GM18909 (cell line): Measurements from ENCODE around the gene NHP2.

Experiments
- ATAC-seq: cut with Tn5 transposase; IDR thresholded peaks from one replicate; pipeline ENCODE4 v1.9.1; 2021; ENCODE audit warnings: mild to moderate bottlenecking; ENCODE audit not compliant: unreplicated experiment, poor library complexity

NHP2 gene

GRCh38 chr5:178177569-178177968, 23.9 kb upstream of the NHP2 start:
- no peak for ATAC-seq

GRCh38 chr5:178176791-178177190, 23.1 kb upstream of the NHP2 start:
- ATAC-seq, result no peak

GRCh38 chr5:178174456-178174855, 20.8 kb upstream of the NHP2 start:
- no peak for ATAC-seq

DNA sequence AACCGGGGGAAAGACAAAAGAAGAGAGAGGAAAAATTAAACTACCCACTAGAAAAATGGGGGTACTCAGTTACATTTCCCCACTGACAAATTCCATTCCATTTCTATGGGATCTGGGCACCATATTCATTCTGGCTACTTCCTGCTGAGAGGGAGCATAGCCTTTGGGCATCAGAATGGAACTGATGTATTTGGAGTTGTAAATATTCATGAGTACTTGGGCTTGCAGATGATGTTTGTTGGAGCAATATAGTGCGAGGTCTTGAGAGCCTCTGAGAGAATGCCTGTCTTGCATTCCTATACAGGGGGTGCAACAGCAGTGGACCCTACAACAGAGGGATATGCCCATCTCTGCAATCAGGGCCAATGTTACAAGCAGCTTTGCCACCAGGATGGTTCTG, 16.8 kb upstream of the NHP2 start:
- no peak for ATAC-seq

- ATAC-seq, result no peak
Measured at GRCh38 chr5:178165581-178165980, 11.9 kb upstream of the NHP2 start.

DNA sequence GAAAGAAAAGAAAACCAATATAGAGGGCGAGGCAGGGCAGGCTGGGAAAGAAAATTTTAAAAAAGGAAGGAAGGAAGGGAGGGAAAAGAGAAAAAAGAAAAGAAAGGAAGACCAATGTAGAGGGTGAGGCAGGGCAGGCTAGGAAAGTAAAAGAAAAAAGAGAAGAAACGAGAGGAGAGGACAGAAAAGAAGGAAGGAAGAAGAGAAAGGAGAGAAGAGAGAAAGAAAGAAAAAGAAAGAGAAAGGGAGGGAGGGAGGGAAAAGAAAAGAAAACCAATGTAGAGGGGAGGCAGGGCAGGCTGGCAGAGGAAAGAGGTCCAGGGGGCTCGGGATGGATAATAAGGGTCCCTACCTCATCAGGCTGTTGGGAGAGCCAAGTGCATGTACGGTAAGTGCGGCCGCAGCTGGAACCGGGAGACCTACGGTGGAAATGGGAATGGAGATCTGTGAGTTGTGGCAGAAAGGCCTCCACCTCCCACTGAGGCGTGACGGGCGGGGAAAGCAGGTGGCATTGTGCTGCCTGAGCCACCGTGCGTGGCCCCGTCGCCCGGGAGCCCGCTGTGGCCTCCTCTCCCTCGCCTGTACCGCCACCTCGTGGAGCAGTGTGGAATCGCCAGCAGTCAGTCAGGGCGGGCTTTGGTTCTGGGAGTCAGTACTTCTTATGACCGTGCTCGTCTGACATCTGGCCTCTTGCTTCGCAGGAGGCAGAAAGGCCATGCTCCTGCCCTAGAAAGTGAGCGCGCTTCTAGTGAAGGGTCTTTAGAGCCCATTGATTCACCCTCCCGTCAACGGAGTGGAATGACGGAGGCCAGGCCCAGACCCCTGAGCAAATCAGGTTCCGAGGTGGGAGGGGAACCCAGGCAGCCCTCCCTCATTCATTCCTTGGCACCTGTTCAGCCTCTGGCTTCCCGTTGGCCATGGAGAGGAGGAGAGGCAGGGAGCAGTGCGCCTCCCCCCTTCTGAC, 10.4 kb upstream of the NHP2 start:
- ATAC-seq, result peak; percentile 91

- ATAC-seq, result no peak
Measured at GRCh38 chr5:178162481-178162880, 8.8 kb upstream of the NHP2 start.

- no peak for ATAC-seq
Measured at GRCh38 chr5:178160176-178160575, 6.5 kb upstream of the NHP2 start.

DNA sequence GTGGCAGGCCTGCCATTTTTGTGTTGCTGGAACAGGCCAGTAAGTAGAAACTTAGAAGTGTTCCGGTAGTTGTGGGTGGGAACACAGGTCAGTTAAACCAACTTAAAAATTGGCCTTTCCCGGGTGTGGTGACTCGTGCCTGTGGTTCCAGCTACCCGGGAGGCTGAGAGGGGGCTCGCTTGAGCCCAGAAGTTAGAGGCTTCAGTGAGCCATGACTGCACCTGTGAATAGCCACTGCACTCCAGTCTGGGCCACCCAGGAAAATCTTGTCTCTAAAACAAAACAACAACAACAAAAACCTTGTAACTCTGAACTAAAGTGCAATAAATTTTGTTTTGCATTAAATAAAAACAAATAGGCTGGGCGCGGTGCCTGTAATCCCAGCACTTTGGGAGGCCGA, 1.4 kb upstream of the NHP2 start:
- no peak for ATAC-seq

- ATAC-seq, result no peak
Measured at GRCh38 chr5:178152491-178153444, 917 bp downstream of the NHP2 start.

DNA sequence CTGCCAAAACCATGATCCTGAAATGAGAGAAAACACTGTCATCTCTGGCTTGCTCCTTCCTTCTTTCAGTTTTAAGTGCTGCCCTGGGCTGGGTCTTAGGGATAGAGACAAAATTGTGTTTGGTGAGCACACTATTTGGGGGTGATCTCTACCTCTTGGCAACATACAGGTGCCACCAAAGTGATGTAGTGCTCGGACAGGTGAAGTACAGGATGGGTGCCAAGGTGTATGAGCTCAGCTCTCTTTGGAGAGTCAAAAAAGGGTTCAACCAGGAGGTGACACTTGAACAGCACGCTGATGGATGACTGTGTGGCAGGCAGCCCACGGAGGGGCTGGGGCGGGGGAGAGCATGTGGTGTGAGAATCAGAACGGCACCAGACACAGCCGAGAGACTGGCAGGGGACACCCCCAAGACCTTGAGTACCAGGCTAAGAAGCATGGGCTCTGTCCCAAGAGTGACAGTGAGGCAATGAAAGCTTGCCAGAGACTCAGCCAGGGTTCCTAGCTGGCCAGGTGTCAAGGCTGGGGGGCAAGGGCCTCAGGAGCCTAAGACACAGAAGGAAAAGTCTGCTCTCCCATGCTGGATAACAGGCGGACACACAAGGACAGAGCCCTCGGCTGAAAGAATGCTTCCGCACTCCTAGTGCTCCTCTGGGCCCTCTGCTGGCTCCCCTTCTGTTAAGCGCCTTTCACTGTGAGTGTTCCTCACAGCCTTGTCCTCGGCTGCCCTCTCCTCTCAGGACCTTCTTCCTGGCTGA, 2.5 kb downstream of the NHP2 start:
- ATAC-seq, result no peak

DNA sequence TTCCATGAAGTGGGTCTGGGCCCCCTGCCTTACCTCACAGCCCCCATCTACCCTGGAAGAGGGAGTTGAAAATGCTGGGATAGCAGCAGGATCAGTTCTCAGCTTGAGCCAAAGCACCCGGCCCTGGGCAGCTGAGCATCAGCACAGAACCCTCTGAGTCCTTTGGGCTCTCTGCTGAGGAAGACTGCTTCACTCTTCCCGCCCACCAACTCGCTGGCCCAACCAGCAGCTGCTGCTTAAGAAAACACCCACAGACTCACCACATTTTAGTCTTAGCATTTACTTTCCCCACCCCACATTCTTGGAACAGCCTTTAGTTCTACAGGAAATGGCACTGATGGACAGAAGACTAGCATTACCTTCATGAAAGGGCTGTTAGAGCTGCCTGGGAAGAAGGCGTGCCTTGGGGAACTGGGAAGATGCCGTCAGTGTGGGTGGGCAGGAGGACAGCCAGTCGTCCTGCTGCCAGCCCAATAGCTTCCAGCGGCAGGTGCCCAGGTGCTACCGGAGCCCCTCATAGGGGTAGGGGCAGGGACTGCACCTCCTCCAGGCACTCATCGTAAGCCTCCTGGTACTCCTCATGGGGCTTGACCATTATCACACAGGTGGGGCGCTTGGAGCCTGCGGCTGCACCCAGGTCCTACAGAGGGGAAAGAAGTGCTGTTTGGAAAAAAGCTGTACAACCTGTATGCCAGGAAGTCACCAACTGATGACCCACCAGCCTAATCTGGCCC, 4.3 kb downstream of the NHP2 start:
- no peak for ATAC-seq

- ATAC-seq, result no peak
Measured at GRCh38 chr5:178147406-178147805, 6.3 kb downstream of the NHP2 start.

DNA sequence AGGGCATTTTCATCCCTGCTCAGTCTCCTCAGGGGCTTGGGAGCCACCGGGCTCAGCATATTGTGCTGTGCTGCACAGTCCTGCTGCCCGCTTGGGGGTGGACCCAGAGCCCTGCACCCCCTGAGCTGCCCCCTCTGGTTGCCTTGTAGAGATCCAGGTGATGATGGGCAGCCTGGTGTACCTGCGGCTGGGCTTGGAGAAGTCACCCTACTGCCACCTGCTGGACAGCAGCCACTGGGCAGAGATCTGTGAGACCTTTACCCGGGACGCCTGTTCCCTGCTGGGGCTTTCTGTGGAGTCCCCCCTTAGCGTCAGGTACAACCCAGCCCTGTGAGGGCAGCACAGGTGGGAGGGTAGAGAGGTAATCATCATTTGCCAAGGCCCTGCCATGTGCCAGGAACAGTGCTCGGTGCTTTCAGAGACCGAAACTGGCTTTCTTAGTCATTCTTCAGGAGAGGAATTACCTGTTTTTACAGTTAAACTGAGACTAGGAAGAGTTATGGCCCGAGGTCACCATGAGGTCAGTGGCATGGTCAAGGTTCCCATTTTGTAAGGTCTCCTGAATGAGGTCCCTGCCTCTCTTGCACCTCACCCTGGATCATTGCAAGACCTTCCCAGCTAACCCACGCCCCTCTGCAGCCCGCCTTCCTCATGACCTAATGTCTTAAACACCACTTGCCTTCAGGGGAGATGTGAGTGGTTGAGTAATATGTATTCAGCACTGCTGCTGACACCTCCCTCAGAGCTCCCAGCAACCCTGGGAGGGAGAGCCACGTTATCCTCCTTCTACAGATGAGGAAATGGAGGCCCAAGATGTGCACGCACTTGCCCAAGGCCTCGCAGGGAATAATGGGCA, 7.5 kb downstream of the NHP2 start:
- no peak for ATAC-seq

- ATAC-seq, result no peak
Measured at GRCh38 chr5:178143901-178144300, 9.8 kb downstream of the NHP2 start.

DNA sequence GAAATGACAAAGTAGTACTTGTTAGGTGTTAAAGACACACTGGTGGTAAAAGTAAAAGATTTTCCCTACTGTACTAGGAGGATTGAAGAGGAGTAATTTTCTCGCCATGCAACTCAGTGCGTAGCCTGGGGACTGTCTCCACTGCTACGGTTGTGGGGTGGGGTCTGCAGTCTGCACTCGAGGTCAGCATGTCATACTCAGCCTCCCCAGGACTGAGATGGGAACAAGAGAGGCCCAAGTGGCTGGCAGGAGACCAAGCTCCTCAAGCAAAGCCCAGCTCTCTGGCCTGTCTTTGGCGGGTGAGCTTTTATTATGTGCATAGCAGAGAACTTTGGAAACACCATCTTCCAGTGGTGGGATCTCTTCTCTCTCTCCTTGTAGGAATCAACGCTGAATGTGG, 10.4 kb downstream of the NHP2 start:
- no peak for ATAC-seq

GRCh38 chr5:178142642-178143041, 11.0 kb downstream of the NHP2 start:
- ATAC-seq, result no peak

- ATAC-seq, result no peak
Measured at GRCh38 chr5:178141550-178141949, 12.1 kb downstream of the NHP2 start.

DNA sequence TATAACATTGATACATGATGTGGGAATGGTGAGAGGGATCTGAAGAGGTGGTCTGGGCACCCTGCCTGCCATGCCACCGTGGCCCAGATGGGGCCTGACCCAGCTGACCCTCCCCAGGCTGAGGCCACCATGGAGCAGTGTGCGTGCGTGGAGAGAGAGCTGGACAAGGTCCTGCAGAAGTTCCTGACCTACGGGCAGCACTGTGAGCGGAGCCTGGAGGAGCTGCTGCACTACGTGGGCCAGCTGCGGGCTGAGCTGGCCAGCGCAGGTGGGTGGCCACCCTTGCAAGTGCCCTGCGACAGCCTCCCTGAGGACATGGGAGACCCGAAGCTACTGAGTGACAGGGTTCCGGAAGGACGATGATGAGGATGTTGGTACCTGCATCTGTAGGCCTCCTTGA, 15.7 kb downstream of the NHP2 start:
- no peak for ATAC-seq
